ENCODE measurements around the gene VSIG4. TPM values are rescaled to one million over a fixed set of nuclear protein-coding genes. Genes with fewer than 3 reads are reported as not detected.
"Not testable (repeated sequence)": the region's sequence is repeated elsewhere in the genome, so short reads cannot be mapped to it uniquely, and the experiment has no call there.

The VSIG4 gene
- total RNA-seq, 1 donor from 2014 or later = not detected

- Mint-ChIP-seq H3K27me3 (ENCODE audit: unreplicated experiment) (no peaks in the 10 kb centered on the region), H3K4me3 (ENCODE audit: unreplicated experiment) (no peak overlapping the region), H3K4me1 (ENCODE audit: unreplicated experiment) (no peaks in the 10 kb centered on the region), H3K36me3 (ENCODE audit: unreplicated experiment) (no peaks in the 10 kb centered on the region), H3K27ac (ENCODE audit: unreplicated experiment) (no peak overlapping the region), H3K9me3 (ENCODE audit: unreplicated experiment) (no peaks in the 10 kb centered on the region)
- no peak for DNase-seq (ENCODE audit: extremely low spot score, unreplicated experiment)
- TF ChIP-seq CTCF (IDR thresholded peaks at IDR 0.05) = peak; percentile 58
Measured at GRCh38 chrX:65985922-65986588, 53.8 kb downstream of the VSIG4 start.

DNA sequence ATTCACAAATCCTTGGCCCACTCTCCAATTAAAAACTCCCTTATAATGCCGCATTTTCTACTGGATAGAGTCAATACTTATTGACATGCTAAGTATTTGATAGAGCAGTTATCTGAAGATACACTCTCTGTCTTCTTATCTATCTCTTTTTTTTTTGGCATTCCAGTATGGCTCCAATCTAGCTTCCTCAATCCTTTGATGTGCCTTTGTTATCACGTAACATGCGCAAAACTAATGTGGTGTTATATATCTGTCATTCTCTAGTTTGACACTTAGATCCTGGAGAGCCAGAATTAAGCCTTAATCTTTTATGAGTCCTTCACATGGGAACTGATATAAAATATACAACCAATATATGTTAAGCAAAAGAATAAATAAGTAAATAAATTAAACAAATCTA lies 54.7 kb downstream of the VSIG4 start:
- Mint-ChIP-seq H3K27me3 (ENCODE audit: unreplicated experiment) (no peaks in the 10 kb centered on the region), H3K4me3 (ENCODE audit: unreplicated experiment) (no peak overlapping the region), H3K9me3 (ENCODE audit: unreplicated experiment) (no peaks in the 10 kb centered on the region), H3K27ac (ENCODE audit: unreplicated experiment) (no peak overlapping the region), H3K36me3 (ENCODE audit: unreplicated experiment) (no peaks in the 10 kb centered on the region), H3K4me1 (ENCODE audit: unreplicated experiment) (no peaks in the 10 kb centered on the region)
- TF ChIP-seq CTCF (IDR thresholded peaks at IDR 0.05) = no peak
- DNase-seq (ENCODE audit: extremely low spot score, unreplicated experiment) = no peak

- not testable (repeated sequence) for H3K27me3 Mint-ChIP-seq (ENCODE audit: unreplicated experiment); H3K27ac Mint-ChIP-seq (ENCODE audit: unreplicated experiment); H3K4me1 Mint-ChIP-seq (ENCODE audit: unreplicated experiment); H3K36me3 Mint-ChIP-seq (ENCODE audit: unreplicated experiment); H3K9me3 Mint-ChIP-seq (ENCODE audit: unreplicated experiment); DNase-seq (ENCODE audit: extremely low spot score, unreplicated experiment); H3K4me3 Mint-ChIP-seq (ENCODE audit: unreplicated experiment)
Measured at GRCh38 chrX:65977161-65977560, 62.7 kb downstream of the VSIG4 start.

DNA sequence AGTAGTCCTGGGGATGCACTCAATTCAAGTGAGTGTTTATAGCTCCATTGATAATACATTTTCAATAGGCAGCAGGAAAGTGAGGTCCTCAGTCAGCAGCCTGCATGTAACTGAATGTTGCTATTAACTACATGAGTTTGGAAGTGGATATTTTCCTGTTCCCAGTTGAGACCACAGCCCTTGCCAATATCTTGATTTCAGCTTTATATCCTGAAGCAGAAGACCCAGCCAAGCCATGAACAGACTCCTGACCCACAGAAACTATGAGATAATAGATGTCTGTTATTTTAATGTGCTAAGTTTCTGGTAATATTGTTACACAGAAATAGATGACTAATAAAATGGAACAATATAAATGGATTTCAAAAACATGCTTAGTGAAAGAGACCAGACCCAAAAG lies 63.7 kb downstream of the VSIG4 start:
- no peak overlapping the region for H3K4me3 Mint-ChIP-seq (ENCODE audit: unreplicated experiment)
- H3K27me3 Mint-ChIP-seq (ENCODE audit: unreplicated experiment) = no peaks in the 10 kb centered on the region
- H3K27ac Mint-ChIP-seq (ENCODE audit: unreplicated experiment) = no peak overlapping the region
- no peaks in the 10 kb centered on the region for H3K9me3 Mint-ChIP-seq (ENCODE audit: unreplicated experiment)
- TF ChIP-seq CTCF (IDR thresholded peaks at IDR 0.05) = no peak
- H3K36me3 Mint-ChIP-seq (ENCODE audit: unreplicated experiment) = no peaks in the 10 kb centered on the region
- no peak for DNase-seq (ENCODE audit: extremely low spot score, unreplicated experiment)
- no peaks in the 10 kb centered on the region for H3K4me1 Mint-ChIP-seq (ENCODE audit: unreplicated experiment)

GRCh38 chrX:65975161-65975751 lies 64.6 kb downstream of the VSIG4 start:
- H3K4me1 Mint-ChIP-seq (ENCODE audit: unreplicated experiment); H3K27ac Mint-ChIP-seq (ENCODE audit: unreplicated experiment); DNase-seq (ENCODE audit: extremely low spot score, unreplicated experiment); H3K4me3 Mint-ChIP-seq (ENCODE audit: unreplicated experiment); H3K9me3 Mint-ChIP-seq (ENCODE audit: unreplicated experiment); H3K27me3 Mint-ChIP-seq (ENCODE audit: unreplicated experiment); H3K36me3 Mint-ChIP-seq (ENCODE audit: unreplicated experiment): not testable (repeated sequence)

Other genes with a start within 250 kb of the VSIG4 start
- 6.3 and 7.6 TPM in 2 replicates for gene HEPH, start 124.2 kb upstream of the VSIG4 start, total RNA-seq